Gastrocnemius medialis (tissue), 4 donors: Measurements from ENCODE around the gene SAMMSON.

ENCODE experiments used
- CTCF ChIP-seq, 5 experiments: fragments of 450-650 bp in 3 of 5; fragments of 200-600 bp in 2 of 5; sonication (generic) in 2 of 5; IDR thresholded peaks in 4 of 5; conservative IDR thresholded peaks in 1 of 5; 1 replicate in 4 of 5; 2 replicates in 1 of 5; pipeline ENCODE4 v1.5.1; 2016 to 2019; ENCODE audit warnings: antibody characterized with exemption in 5 of 5, mild to moderate bottlenecking in 3 of 5, moderate library complexity in 3 of 5
- POLR2A ChIP-seq, 2 donors: fragments of 450-650 bp; IDR thresholded peaks; one replicate each; pipeline ENCODE4 v1.6.1; 2017; ENCODE audit warnings: antibody characterized with exemption in 2 of 2, mild to moderate bottlenecking in 2 of 2, moderate library complexity in 2 of 2

GRCh38 chr3:69997631-69998307, 1.8 kb upstream of the SAMMSON start:
- TF ChIP-seq CTCF (IDR thresholded peaks at IDR 0.05 in 4 of 5, conservative IDR thresholded peaks at IDR 0.05 in 1 of 5) (no peak), POLR2A (IDR thresholded peaks at IDR 0.05) (no peak)
